GM18505 (cell line): ENCODE measurements around the gene RITA1.
A peak's percentile ranks its signal among the peaks of the same experiment; 100 is the strongest.

Experiments used
- ATAC-seq: cut with Tn5 transposase; IDR thresholded peaks from one replicate; pipeline ENCODE4 v1.9.1; 2021; ENCODE audit not compliant: unreplicated experiment
- POLR2A ChIP-seq: IDR thresholded peaks from 4 replicates; pipeline ENCODE4 v1.6.1; 2011; ENCODE audit warnings: borderline replicate concordance; ENCODE audit not compliant: insufficient read depth, insufficient read length; ENCODE audit errors: extremely low read depth

Gene RITA1

DNA sequence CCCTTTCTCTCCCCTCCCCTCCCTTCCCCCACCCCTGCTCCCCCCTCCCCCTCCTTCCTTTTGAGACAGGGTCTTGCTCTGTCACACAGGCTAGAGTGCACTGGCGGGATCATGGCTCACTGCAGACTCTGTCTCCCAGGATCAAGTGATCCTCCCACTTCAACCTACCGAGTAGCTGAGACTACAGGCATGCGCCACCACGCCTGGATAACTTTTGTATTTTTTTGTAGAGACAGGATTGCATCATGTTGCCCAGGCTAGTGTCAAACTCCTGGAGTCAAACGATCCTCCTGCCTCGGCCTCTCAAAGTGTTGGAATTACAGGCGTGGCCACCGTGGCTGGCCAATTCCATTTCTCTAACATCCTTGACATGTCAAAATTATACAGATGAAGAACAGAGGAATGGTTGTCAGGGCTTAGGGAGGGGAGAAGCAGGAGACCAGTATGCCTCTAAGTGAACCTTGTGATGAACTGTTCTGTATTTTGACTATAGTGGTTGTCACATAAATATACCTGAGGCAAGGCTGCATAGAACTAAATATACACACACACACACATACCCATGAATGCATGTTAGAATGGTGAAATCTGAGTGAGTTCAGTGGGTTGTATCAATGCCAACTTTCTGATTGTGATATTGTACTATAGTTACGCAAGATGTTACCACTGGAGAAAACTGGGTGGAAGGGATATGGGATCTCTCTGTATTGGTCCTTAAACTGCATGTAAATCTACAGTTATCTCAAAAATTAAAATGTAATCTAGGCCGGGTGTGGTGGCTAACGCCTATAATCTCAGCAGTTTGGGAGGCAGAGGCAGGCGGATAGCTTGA, 39.6 kb upstream of the RITA1 start:
- TF ChIP-seq POLR2A = no peak
- no peak for ATAC-seq

GRCh38 chr12:113146999-113147398, 38.5 kb upstream of the RITA1 start:
- ATAC-seq = no peak
- TF ChIP-seq POLR2A = no peak

DNA sequence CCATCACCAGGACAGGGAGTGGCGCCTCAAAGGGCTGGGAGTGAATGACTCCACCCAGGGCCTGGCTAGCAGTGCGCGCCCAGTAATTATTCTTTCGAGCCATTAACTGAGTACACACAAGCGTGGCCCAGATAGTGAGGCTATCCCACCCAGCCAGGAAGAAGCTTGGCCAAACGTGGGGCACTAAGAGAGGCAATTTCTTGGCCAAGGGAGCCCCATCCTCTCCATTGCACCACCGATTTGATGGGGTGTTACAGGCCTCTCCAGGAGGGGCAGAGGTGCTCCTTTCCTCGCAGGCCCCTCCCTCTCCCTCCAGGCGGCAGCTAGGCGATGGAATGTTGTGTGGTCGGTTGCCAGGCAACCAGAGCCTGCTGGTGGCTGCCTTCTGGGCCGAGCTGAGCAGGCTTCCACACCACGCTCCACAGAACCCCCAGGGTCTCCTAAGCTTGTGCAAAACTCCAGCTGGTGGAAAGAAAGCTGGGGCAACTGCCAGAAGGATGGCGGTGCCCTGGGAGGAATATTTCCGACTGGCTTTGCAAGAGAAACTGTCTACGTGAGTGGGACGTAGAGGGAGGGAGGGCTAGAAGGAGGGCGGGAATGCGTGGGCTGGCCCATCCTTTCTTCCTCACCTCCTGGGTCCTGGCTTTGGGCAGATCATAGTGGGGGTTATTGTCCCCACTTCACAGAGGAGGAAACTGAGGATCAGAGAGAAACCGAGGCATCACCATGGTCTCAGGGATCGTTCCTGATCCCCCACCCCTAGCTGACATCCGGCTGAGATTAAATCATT, 36.0 kb upstream of the RITA1 start, which contains the start of gene CFAP73:
TSS of gene CFAP73 (plus strand) at position 364 of the 790 bp plus-strand sequence. CDS start at position 498, 134 bp downstream.
- no peak for ATAC-seq
- TF ChIP-seq POLR2A = no peak

DNA sequence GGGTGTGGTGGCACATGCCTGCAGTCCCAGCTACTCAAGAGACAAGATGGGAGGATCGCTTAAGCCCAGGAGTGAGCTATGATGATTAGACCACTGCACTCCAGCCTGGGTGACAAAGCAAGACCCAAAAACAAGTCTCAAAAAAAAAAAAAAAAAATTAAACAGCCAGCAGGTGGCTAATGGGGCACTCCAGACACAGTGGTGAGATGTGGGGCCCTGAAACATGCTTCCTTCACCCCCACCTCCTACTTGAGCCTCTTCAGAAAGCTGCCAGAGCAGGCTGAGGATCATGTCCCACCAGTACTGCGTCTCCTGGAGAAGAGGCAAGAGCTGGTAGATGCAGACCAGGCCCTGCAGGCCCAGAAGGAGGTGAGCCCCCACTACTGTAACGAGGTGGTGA, 33.9 kb upstream of the RITA1 start:
- no peak for ATAC-seq
- no peak for TF ChIP-seq POLR2A

DNA sequence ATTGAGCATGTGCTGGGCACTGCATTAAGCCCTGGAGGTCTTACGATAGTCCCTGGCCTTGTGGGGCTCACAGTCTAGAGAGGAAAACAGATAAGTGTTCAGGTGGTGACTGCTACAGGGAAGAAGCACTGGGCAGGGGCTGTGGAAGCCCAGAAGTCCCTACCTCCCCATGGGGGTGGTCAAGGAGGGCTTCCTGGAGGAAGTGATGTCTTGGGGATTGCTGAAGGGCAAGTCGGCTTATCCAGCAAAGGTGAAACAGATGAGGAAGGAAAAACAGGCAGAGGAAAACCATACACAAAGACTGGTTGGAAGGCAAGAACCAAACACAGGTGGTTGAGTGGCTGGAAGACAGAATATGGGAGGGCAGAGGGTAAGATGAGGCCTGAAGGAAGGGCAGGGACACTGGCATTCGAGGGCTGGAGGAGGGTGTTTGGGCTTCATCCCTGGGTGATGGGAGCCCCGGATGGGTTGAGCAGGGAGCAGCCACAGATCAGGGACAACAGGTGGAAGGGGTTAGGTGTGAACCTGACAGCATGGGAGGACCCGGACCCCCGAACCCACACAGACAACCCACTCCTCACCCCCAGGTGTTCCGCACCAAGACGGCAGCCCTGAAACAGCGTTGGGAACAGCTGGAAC, 33.2 kb upstream of the RITA1 start:
- ATAC-seq = no peak
- no peak for TF ChIP-seq POLR2A

DNA sequence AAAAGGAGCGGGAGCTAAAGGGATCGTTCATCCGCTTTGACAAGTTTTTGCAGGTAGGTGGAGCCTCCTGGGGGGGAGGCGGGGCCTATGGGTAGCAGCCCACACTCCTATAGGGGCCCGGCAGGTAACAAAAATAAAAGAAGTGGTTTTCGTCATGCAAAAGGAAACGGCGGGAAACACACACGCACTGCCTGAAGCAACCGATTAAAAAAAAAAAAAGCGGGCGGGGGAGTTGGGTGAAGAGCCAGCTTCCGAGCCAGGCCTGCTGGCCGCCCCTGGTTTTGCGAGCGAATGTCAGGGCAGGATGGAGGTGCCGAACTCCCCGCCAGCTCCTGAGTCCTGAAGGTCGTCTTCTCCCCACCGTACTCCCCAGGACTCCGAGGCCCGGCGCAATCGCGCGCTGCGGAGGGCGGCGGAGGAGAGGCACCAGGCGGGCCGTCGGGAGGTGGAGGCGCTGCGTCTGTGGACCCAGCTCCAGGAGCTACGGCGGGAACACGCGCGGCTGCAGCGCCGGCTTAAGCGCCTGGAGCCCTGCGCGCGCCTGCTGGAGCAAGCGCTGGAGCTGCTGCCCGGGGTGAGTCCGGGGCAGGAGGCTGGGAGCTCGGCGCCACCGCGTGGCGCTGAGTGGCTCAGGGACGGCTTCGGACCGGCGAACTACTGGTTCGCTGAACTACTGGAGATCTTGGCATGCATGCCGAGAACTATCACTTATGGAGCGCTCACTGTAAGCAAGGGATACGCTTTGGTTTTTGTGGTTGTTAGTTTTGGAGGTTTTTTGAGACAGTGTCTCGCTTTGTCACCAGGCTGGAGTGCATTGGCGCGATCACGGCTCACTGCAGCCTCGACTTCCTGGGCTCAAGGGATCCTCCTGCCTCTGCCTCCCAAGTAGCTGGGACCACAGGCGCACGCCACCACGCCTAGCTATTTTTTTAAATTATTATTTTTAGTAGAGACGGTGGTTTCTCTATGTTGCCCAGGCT, 32.4 kb upstream of the RITA1 start:
- no peak for TF ChIP-seq POLR2A
- peak; percentile 54 for ATAC-seq

DNA sequence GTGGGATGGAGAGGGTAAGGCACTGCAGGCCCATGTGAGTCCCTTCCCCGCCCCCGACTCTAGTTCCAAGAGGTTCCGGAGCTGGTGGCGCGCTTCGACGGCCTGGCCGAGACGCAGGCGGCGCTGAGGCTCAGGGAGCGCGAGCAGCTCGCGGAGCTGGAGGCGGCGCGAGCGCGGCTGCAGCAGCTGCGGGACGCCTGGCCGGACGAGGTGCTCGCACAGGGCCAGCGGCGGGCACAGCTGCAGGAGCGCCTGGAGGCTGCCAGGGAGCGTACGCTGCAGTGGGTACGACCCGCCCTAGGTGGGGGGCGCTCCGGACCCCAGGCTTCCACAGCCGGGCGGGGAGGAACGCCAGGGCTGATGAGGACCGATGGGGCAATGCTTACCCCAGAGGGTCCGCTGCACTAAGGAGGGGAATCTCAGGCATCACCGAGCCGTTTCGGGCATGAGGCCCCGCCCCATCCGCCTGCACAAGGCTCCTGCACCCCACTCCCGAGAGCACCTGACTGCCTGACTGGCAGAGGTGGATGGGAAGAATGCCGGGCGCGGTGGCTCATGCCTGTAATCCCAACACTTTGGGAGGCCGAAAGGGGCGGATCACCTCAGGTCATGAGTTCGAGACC, 31.1 kb upstream of the RITA1 start:
- ATAC-seq = no peak

DNA sequence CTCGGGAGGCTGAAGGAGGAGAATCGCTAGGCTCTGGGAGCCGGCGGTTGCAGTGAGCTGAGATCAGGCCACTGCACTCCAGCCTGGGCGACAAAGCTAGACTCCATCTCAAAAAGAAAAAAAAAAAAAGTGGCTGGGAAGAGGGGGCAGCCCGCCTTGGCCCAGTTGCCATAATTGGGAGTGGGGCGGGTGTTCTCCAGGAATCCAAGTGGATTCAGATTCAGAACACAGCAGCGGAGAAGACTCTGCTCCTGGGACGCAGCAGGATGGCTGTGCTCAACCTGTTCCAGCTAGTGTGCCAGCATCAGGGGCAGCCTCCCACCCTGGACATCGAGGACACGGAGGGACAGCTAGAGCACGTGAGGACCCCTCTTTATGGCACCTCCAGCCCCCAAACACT, 30.5 kb upstream of the RITA1 start:
- no peak for ATAC-seq

More for the DNA sequence above, 31.1 kb upstream of the RITA1 start:
- no peak for TF ChIP-seq POLR2A

GRCh38 chr12:113155646-113156045, 29.9 kb upstream of the RITA1 start:
- no peak for TF ChIP-seq POLR2A
- no peak for ATAC-seq

More for the DNA sequence above, 30.5 kb upstream of the RITA1 start:
- TF ChIP-seq POLR2A = no peak

DNA sequence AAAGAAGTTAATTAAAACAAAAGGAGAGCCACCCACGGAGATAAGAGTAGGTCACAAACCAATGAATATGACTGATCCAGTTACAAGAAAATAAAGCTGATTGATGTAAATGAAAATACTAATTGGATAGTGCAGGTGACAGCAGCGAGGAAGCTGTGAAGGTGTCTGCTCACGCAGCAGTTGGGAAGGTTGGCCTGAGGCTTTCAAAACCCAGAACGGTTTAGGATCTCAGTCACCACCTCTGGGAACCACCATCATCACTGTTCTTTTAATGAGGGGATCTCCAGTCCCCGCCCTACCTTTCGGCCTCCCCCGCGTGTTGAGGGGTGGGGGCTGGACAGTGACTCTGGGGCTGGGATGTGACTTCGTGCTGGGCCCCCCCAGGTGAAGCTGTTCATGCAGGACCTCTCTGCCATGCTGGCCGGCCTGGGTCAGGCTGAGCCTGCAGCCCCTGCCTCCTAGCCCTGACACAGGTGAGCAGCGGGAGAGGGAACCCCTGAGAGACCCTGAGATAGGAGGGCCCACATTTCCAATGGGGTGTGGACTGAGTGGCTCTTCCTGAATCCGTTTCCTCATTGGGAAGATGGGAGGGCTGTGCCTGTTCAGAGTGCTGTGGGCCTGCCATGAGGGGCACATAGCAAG, 28.2 kb upstream of the RITA1 start:
- TF ChIP-seq POLR2A = peak; percentile 15
- ATAC-seq = no peak

DNA sequence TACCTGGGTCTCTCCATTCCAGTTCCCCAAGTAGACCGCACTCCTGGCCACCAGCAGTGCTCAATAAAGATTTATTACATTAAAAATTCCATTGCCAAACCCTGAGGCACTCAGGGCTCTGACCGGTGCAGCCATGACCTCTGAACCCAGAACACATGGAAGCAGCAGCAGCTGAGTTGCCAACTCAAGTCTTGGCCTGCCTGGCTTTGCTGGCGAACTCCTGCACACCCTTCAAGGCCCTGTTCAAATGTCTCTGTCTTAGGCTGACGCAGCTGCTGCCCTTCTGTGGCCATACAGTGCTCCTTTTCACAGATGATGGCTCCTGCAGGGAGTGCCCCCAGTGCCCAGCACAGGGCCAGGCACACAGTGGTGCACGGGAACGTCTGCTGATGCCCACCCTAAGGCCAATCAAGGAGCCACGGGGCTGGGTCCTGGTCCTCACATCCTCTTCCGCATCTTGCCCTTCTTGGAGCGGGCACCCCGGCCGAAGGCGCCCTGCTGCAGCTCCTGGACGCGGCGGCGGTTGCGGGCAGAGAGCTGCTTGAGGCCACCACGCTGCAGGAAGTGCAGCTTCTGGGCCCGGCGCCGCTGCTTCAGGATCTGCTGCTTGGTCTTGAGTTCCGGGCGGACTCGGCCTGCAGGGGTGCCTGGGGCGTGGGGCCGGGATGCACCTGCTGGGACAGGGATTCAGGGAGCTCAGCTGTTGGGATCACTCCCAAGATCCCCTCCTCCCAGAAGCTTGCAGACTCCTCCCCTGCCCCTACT, 26.9 kb upstream of the RITA1 start:
- ATAC-seq = no peak
- no peak for TF ChIP-seq POLR2A

DNA sequence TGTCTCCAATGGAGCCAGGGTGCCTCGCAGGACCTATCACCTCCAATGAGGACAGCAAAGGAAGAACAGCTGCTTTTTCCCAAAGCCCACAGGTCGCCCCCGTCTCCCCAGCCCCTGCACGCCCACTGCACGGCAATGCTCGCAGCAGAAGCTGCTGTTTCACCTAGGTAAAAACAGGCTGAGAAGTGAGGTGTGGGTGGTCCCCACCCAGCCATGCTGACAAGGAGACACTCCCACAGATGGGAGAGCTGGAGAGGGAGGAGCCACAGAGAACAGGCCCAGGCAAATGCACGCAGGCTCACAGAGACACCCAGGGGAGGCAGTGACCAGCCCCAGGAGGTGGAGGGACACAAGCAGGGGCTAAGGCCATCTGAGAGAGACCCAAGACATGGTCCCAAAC, 25.6 kb upstream of the RITA1 start:
- no peak for TF ChIP-seq POLR2A
- no peak for ATAC-seq
